H1 (cell line): Measurements from ENCODE around the gene PFKFB3. TPM values are rescaled to one million over a fixed set of nuclear protein-coding genes. Genes with fewer than 3 reads are reported as not detected.

Experiments
- CTCF ChIA-PET: fragments of 300-600 bp; sonication (Branson Sonifier 250); formaldehyde crosslinking; loops from one replicate; lab custom pipeline; 2021; ENCODE audit not compliant: partially characterized antibody; lab: Charles Lee
- POLR2A ChIA-PET: fragments of 300-600 bp; sonication (Branson Sonifier 250); formaldehyde crosslinking; loops from one replicate; lab custom pipeline; 2021; ENCODE audit warnings: inconsistent platforms; ENCODE audit not compliant: partially characterized antibody; lab: Charles Lee
- DNase-seq, 2 experiments: peaks; one replicate each; pipeline versions ENCODE4 v3.0.0 to v3.0.0-alpha.2; 2010 to 2022; ENCODE audit warnings: low spot score in 2 of 2, low read depth in 1 of 2, mixed read lengths in 1 of 2
- FAIRE-seq: peaks from 2 replicates; lab custom pipeline; 2011; peaks lifted over from hg19 to GRCh38; lab: Jason Lieb, UNC
- H2AFZ ChIP-seq: 2 replicates; pipeline ENCODE4 v1.8.1; 2012; ENCODE audit warnings: low read length, inconsistent platforms
- H2AK5ac ChIP-seq: 2 replicates; pipeline ENCODE4 v1.6.1; 2013; ENCODE audit warnings: low read depth, low read length
- H2BK120ac ChIP-seq: replicated peaks from 2 replicates; pipeline ENCODE3; 2013; ENCODE audit warnings: low read depth, low read length, inconsistent platforms
- H2BK12ac ChIP-seq: 2 replicates; pipeline ENCODE4 v1.6.1; 2013; ENCODE audit warnings: low read depth, low read length
- H2BK15ac ChIP-seq: 2 replicates; pipeline ENCODE4 v1.6.1; 2013; ENCODE audit warnings: low read length
- H2BK20ac ChIP-seq: 2 replicates; pipeline ENCODE4 v1.6.1; 2013; ENCODE audit warnings: low read length
- H2BK5ac ChIP-seq: 2 replicates; pipeline ENCODE4 v1.6.1; 2013; ENCODE audit warnings: low read depth, low read length
- H3K14ac ChIP-seq: 2 replicates; pipeline ENCODE4 v1.6.1; 2013; ENCODE audit warnings: inconsistent platforms; ENCODE audit not compliant: insufficient read length
- H3K18ac ChIP-seq: 2 replicates; pipeline ENCODE4 v1.6.1; 2013; ENCODE audit warnings: low read length; ENCODE audit errors: extremely low read depth
- H3K23ac ChIP-seq: 2 replicates; pipeline ENCODE4 v1.6.1; 2013; ENCODE audit warnings: inconsistent platforms; ENCODE audit not compliant: insufficient read length
- H3K23me2 ChIP-seq: 2 replicates; pipeline ENCODE4 v1.6.1; 2013; ENCODE audit warnings: low read depth, low read length
- H3K27ac ChIP-seq: 2 replicates; pipeline ENCODE4 v1.6.1; 2011; ENCODE audit warnings: low read depth, low read length, inconsistent platforms
- H3K27me3 ChIP-seq, 4 experiments: replicated peaks in 1 of 4; 1 replicate in 1 of 4; 2 replicates in 3 of 4; pipeline versions ENCODE4 v1.6.1 to v1.8.1; 2011 to 2013; ENCODE audit warnings: low read length in 3 of 4, mild to moderate bottlenecking in 3 of 4, inconsistent platforms in 2 of 4, mixed read lengths in 2 of 4, moderate library complexity in 1 of 4; ENCODE audit not compliant: control insufficient read depth in 3 of 4, insufficient read depth in 3 of 4; ENCODE audit errors: extremely low read depth in 1 of 4
- H3K36me3 ChIP-seq, 4 experiments: 2 replicates each; pipeline versions ENCODE4 v1.6.1 to v1.8.1; 2011 to 2013; ENCODE audit warnings: mild to moderate bottlenecking in 4 of 4, low read length in 3 of 4, moderate library complexity in 2 of 4, control low read depth in 1 of 4, inconsistent platforms in 1 of 4; ENCODE audit not compliant: insufficient read depth in 4 of 4, control insufficient read depth in 2 of 4
- H3K4ac ChIP-seq: replicated peaks from 2 replicates; pipeline ENCODE3; 2013; ENCODE audit warnings: low read length, low read depth, mixed read lengths, inconsistent platforms; ENCODE audit not compliant: insufficient read length
- H3K4me1 ChIP-seq, 4 experiments: replicated peaks in 1 of 4; 1 replicate in 1 of 4; 2 replicates in 3 of 4; pipeline versions ENCODE4 v1.6.1 to v1.8.1; 2011 to 2013; ENCODE audit warnings: low read length in 3 of 4, inconsistent platforms in 2 of 4, mixed read lengths in 1 of 4; ENCODE audit not compliant: insufficient read depth in 4 of 4, control insufficient read depth in 3 of 4
- H3K4me2 ChIP-seq, 2 experiments: 2 replicates each; pipeline versions ENCODE4 v1.6.1 to v1.8.1; 2011 to 2013; ENCODE audit warnings: low read depth in 2 of 2, low read length in 2 of 2, control low read depth in 1 of 2, inconsistent platforms in 1 of 2, mild to moderate bottlenecking in 1 of 2; ENCODE audit not compliant: insufficient read depth in 1 of 2
- H3K4me3 ChIP-seq, 4 experiments: fragments of 200-600, 300-600 bp in 1 of 4; sonication (generic), shearing (Covaris generic), sonication (Bioruptor Twin) in 1 of 4; 2 replicates each; pipeline versions ENCODE4 v1.5.1 to v1.8.1; 2011 to 2016; ENCODE audit warnings: low read length in 4 of 4, low read depth in 3 of 4, control low read depth in 2 of 4, inconsistent platforms in 2 of 4, mild to moderate bottlenecking in 2 of 4, mixed read lengths in 1 of 4, moderate library complexity in 1 of 4; ENCODE audit not compliant: insufficient read depth in 2 of 4; ENCODE audit errors: extremely low read depth in 1 of 4
- H3K56ac ChIP-seq: replicated peaks from 2 replicates; pipeline ENCODE3; 2013; ENCODE audit warnings: low read depth, mild to moderate bottlenecking, mixed read lengths, low read length, inconsistent platforms; ENCODE audit not compliant: insufficient read length
- H3K79me1 ChIP-seq: 2 replicates; pipeline ENCODE4 v1.6.1; 2013; ENCODE audit warnings: low read depth, low read length, control low read depth
- H3K79me2 ChIP-seq, 2 experiments: 2 replicates each; pipeline versions ENCODE4 v1.6.1 to v1.8.1; 2012 to 2013; ENCODE audit warnings: low read length in 2 of 2, mild to moderate bottlenecking in 2 of 2, inconsistent platforms in 1 of 2; ENCODE audit not compliant: insufficient read depth in 2 of 2, control insufficient read depth in 1 of 2
- H3K9ac ChIP-seq, 4 experiments: replicated peaks in 1 of 4; 1 replicate in 1 of 4; 2 replicates in 3 of 4; pipeline versions ENCODE4 v1.6.1 to v1.8.1; 2011 to 2013; ENCODE audit warnings: low read depth in 3 of 4, low read length in 3 of 4, control low read depth in 2 of 4, mild to moderate bottlenecking in 2 of 4, moderate library complexity in 2 of 4, inconsistent platforms in 1 of 4; ENCODE audit errors: extremely low read depth in 1 of 4
- H3K9me3 ChIP-seq, 2 experiments: 2 replicates each; pipeline versions ENCODE4 v1.6.1 to v1.8.1; 2012 to 2013; ENCODE audit warnings: mild to moderate bottlenecking in 2 of 2, moderate library complexity in 2 of 2, control low read depth in 1 of 2, inconsistent platforms in 1 of 2, low read depth in 1 of 2, low read length in 1 of 2, mixed read lengths in 1 of 2; ENCODE audit not compliant: insufficient read depth in 2 of 2
- H4K20me1 ChIP-seq, 2 experiments: replicated peaks in 1 of 2; 2 replicates each; pipeline versions ENCODE3 to v1.8.1; 2011 to 2013; ENCODE audit warnings: inconsistent platforms in 2 of 2, low read length in 2 of 2, mild to moderate bottlenecking in 1 of 2; ENCODE audit not compliant: insufficient read depth in 2 of 2, control insufficient read depth in 1 of 2
- H4K5ac ChIP-seq: 2 replicates; pipeline ENCODE4 v1.6.1; 2013; ENCODE audit warnings: low read length, low read depth, mixed read lengths, inconsistent platforms; ENCODE audit not compliant: insufficient read length
- H4K8ac ChIP-seq: 2 replicates; pipeline ENCODE4 v1.8.0; 2013; ENCODE audit warnings: mild to moderate bottlenecking, moderate library complexity, low read length, inconsistent platforms; ENCODE audit not compliant: insufficient read depth; ENCODE audit errors: extremely low read depth
- H4K91ac ChIP-seq: replicated peaks from 2 replicates; pipeline ENCODE3; 2013; ENCODE audit warnings: low read length, mixed read lengths, inconsistent platforms; ENCODE audit not compliant: insufficient read length
- BCL11A ChIP-seq, 2 experiments: IDR thresholded peaks; one replicate each; pipeline ENCODE4 v1.6.1; 2011; ENCODE audit warnings: low read depth in 2 of 2, low read length in 2 of 2, mild to moderate bottlenecking in 2 of 2
- CTBP2 ChIP-seq: IDR thresholded peaks from 2 replicates; pipeline ENCODE4 v1.7.0; 2011; ENCODE audit warnings: borderline replicate concordance, mild to moderate bottlenecking, moderate library complexity, mixed read lengths, low read length; ENCODE audit not compliant: insufficient read depth, insufficient read length
- GTF2F1 ChIP-seq: IDR thresholded peaks from 2 replicates; pipeline ENCODE4 v1.6.1; 2012; ENCODE audit warnings: low read depth, low read length, improper control_type of control experiment, borderline replicate concordance
- JUN ChIP-seq: IDR thresholded peaks from 2 replicates; pipeline ENCODE4 v1.6.1; 2011; ENCODE audit warnings: low read depth, mild to moderate bottlenecking, improper control_type of control experiment, low read length
- SP1 ChIP-seq: IDR thresholded peaks from 2 replicates; pipeline ENCODE4 v1.6.1; 2011; ENCODE audit warnings: low read depth, low read length
- SP2 ChIP-seq: IDR thresholded peaks from 2 replicates; pipeline ENCODE4 v1.6.1; 2012; ENCODE audit warnings: mild to moderate bottlenecking, low read length, inconsistent platforms
- SP4 ChIP-seq: IDR thresholded peaks from 2 replicates; pipeline ENCODE4 v1.6.1; 2012; ENCODE audit warnings: low read length, inconsistent platforms
- SRF ChIP-seq: IDR thresholded peaks from 2 replicates; pipeline ENCODE4 v1.6.1; 2011; ENCODE audit warnings: mild to moderate bottlenecking, low read depth, low read length, moderate library complexity
- SUZ12 ChIP-seq: fragments of 200-600 bp; sonication (generic); IDR thresholded peaks from 2 replicates; pipeline ENCODE4 v1.6.1; 2012; ENCODE audit warnings: mild to moderate bottlenecking, inconsistent platforms, low read length, moderate library complexity, mixed read lengths
- TAF1 ChIP-seq: IDR thresholded peaks from 2 replicates; pipeline ENCODE4 v1.6.1; 2011; ENCODE audit warnings: mild to moderate bottlenecking, low read depth, low read length
- TAF7 ChIP-seq: optimal IDR thresholded peaks from 2 replicates; pipeline ENCODE3; 2011; ENCODE audit warnings: low read depth, mild to moderate bottlenecking, inconsistent platforms, low read length, moderate library complexity, borderline replicate concordance
- TBP ChIP-seq: IDR thresholded peaks from 2 replicates; pipeline ENCODE4 v1.6.1; 2011; ENCODE audit warnings: low read depth, low read length, improper control_type of control experiment
- TCF12 ChIP-seq: IDR thresholded peaks from 2 replicates; pipeline ENCODE4 v1.6.1; 2011; ENCODE audit warnings: low read depth, mild to moderate bottlenecking, low read length
- WGBS, 2 experiments: shearing (Covaris generic) in 1 of 2; methylation state at CpG; one replicate each; pipeline versions ENCODE4 v1.1.6 to v1.1.7; 2013 to 2015; ENCODE audit warnings: low lambda C conversion rate in 2 of 2, mixed read lengths in 2 of 2, inconsistent platforms in 1 of 2, low coverage in 1 of 2, missing lambda C conversion rate in 1 of 2; ENCODE audit not compliant: insufficient replicate concordance in 2 of 2, insufficient coverage in 1 of 2, insufficient read length in 1 of 2; ENCODE audit errors: extremely low coverage in 1 of 2, missing lambda C conversion rate in 1 of 2; 5-methylcytosine and 5-hydroxymethylcytosine counted together
- polyA plus RNA-seq, 7 experiments: library from polyadenylated mRNA; depleted of rRNA in 3 of 7; stranded (reverse) in 5 of 7; unstranded in 2 of 7; fragments of >200 nt in 5 of 7; fragments of 200-250 nt in 2 of 7; gene quantifications; 1 replicate in 5 of 7; 2 replicates in 1 of 7; 4 replicates in 1 of 7; pipeline versions ENCODE4 v1.2.1 to v1.2.3, GENCODE V29; 2011 to 2013; ENCODE audit warnings: missing spikeins in 2 of 7, mixed read lengths in 2 of 7
- total RNA-seq: library from RNA; stranded (reverse); fragmentation: NEBNext Ultra II Directional; extraction: Animal tissue kit (Norgen Biotek cat#: 25700); gene quantifications from 2 replicates; pipeline ENCODE4 v1.2.1, GENCODE V29; 2021
- TF ChIP-seq, protein P1 (sequence below): IDR thresholded peaks from 2 replicates; pipeline ENCODE4 v1.6.1; 2012; ENCODE audit warnings: inconsistent platforms

PFKFB3 gene
- total and polyA plus RNA-seq, 2 of the 8 experiments (the other 6 are each of a cell fraction or from before 2014, with no cell fraction given), result 15.6 to 32.0 TPM

DNA sequence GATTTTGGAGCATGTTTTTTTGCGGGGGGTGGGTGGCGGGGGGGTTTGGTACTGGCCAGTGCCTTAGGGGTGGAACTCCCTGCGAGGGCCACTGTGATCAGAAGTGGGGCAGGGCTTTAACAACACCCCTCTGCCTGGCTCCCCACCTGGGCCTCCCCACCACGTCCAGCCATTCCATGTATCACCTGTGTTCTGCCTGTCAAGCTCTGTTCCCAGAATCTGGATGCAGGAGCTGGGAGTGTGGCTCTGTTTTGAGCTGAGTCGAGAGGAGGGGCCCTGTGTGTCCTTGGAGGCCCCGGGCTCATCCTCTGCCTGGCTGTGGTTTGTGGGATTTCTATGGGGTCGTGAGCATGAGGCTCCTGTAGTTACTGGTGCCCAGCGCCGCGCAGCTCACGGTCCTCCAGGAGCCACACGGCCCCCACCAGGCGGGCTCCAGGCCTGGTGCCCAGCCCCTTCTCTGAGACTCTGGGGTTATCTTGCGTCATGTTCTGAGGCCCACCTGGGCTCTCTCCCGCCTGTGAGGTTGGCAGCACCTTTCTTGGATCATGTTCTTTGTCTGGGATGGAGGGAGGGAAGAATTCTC, 29.6 kb downstream of the PFKFB3 start:
- Histone ChIP-seq H3K27me3 (no peaks in the 10 kb centered on the region), H4K8ac (no peak overlapping the region), H3K14ac (no peak overlapping the region), H2BK5ac (no peak overlapping the region), H4K20me1 (peaks cover 0 to 5% of the 10 kb centered on the region in 2 experiments), H2BK120ac (no peak overlapping the region), H3K27ac (no peak overlapping the region), H3K9me3 (no peaks in the 10 kb centered on the region), H3K4me2 (no peak overlapping the region), H2AFZ (no peak overlapping the region), H3K18ac (no peak overlapping the region), H2AK5ac (no peak overlapping the region), H2BK20ac (no peak overlapping the region), H3K4me3 (no peak overlapping the region), H2BK12ac (no peak overlapping the region), H3K4me1 (no peaks in the 10 kb centered on the region), H4K5ac (no peak overlapping the region), H3K9ac (no peak overlapping the region), H2BK15ac (no peak overlapping the region), H4K91ac (no peak overlapping the region), H3K36me3 (peaks cover 8 to 40% (median 27%) of the 10 kb centered on the region in 4 experiments), H3K56ac (no peak overlapping the region), H3K23me2 (no peaks in the 10 kb centered on the region), H3K4ac (no peak overlapping the region), H3K23ac (no peak overlapping the region), H3K79me2 (no peaks in the 10 kb centered on the region), H3K79me1 (no peaks in the 10 kb centered on the region; the same call in 1 of the 2 replicates)
- no peak for FAIRE-seq
- ChIA-PET CTCF (interaction anchor here (0.9 to 1.2 kb wide), 2 partner anchors 30 to 174 kb away, joined by 3 read pairs; partner anchors contain the start of gene PFKFB3), POLR2A (interaction anchor here (1.2 kb wide), 1 partner anchor 19 kb away, joined by 3 read pairs; no protein-coding TSS in a partner anchor)
- 89% methylated on average over 14 of the region's 15 CpGs; no CpG with 5 or more reads in 1 of the 2 experiments for WGBS, 2 experiments
- no peak for DNase-seq
- TF ChIP-seq SRF (no peak), TAF1 (no peak), TCF12 (no peak), SUZ12 (no peak), SP2 (no peak), SP4 (no peak), JUN (no peak), BCL11A (IDR thresholded peaks at IDR 0.05; ENCODE audit: low read depth in 2 of 2, low read length in 2 of 2) (no peak), GTF2F1 (no peak), SP1 (no peak), TAF7 (no peak), CTBP2 (no peak), TBP (no peak)
- TF ChIP-seq, protein P1, sequence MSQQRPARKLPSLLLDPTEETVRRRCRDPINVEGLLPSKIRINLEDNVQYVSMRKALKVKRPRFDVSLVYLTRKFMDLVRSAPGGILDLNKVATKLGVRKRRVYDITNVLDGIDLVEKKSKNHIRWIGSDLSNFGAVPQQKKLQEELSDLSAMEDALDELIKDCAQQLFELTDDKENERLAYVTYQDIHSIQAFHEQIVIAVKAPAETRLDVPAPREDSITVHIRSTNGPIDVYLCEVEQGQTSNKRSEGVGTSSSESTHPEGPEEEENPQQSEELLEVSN, result no peak
